Liver (tissue), 9 donors: ENCODE measurements around the gene PGM5. TPM values are rescaled to one million over a fixed set of nuclear protein-coding genes. Genes with fewer than 3 reads are reported as not detected.

Experiments
- DNase-seq: peaks from one replicate; pipeline ENCODE4 v3.0.0-alpha.2; 2017; ENCODE audit warnings: low spot score
- H3K27ac ChIP-seq, 2 donors: one replicate each; pipeline ENCODE4 v1.7.0; 2013; ENCODE audit warnings: inconsistent platforms in 2 of 2, low read length in 2 of 2, control low read depth in 1 of 2, low read depth in 1 of 2, mild to moderate bottlenecking in 1 of 2
- H3K27me3 ChIP-seq, 4 donors: one replicate each; pipeline versions ENCODE4 v1.6.1 to v1.7.0; 2013; ENCODE audit warnings: low read length in 3 of 4, inconsistent platforms in 1 of 4, mild to moderate bottlenecking in 1 of 4, moderate library complexity in 1 of 4; ENCODE audit not compliant: control insufficient read depth in 4 of 4, insufficient read depth in 4 of 4
- H3K36me3 ChIP-seq, 4 donors: one replicate each; pipeline versions ENCODE4 v1.6.1 to v1.7.0; 2013; ENCODE audit warnings: low read length in 3 of 4, mild to moderate bottlenecking in 3 of 4, low read depth in 1 of 4, moderate library complexity in 1 of 4; ENCODE audit not compliant: control insufficient read depth in 4 of 4, insufficient read depth in 3 of 4
- H3K4me1 ChIP-seq, 4 donors: one replicate each; pipeline versions ENCODE4 v1.6.1 to v1.7.0; 2013; ENCODE audit warnings: low read length in 3 of 4, mild to moderate bottlenecking in 3 of 4, moderate library complexity in 1 of 4; ENCODE audit not compliant: control insufficient read depth in 4 of 4, insufficient read depth in 4 of 4
- H3K4me3 ChIP-seq, 3 donors: one replicate each; pipeline versions ENCODE4 v1.6.1 to v1.7.0; 2013; ENCODE audit warnings: low read length in 3 of 3, control low read depth in 1 of 3, low read depth in 1 of 3, mild to moderate bottlenecking in 1 of 3
- H3K9ac ChIP-seq, 2 donors: one replicate each; pipeline ENCODE4 v1.7.0; 2013; ENCODE audit warnings: low read length in 2 of 2, mild to moderate bottlenecking in 2 of 2, moderate library complexity in 2 of 2, control low read depth in 1 of 2, low read depth in 1 of 2
- H3K9me3 ChIP-seq, 4 donors: one replicate each; pipeline versions ENCODE4 v1.6.1 to v1.7.0; 2013; ENCODE audit warnings: low read length in 3 of 4; ENCODE audit not compliant: control insufficient read depth in 4 of 4
- ATF3 ChIP-seq: IDR thresholded peaks from 2 replicates; pipeline ENCODE4 v1.6.1; 2016; ENCODE audit warnings: antibody characterized with exemption
- EGR1 ChIP-seq, 2 donors: IDR thresholded peaks; 2 replicates each; pipeline ENCODE4 v1.6.1; 2016 to 2018; ENCODE audit warnings: antibody characterized with exemption in 2 of 2, low read depth in 2 of 2
- FOXA1 ChIP-seq: IDR thresholded peaks from 2 replicates; pipeline ENCODE4 v1.6.1; 2016; ENCODE audit warnings: antibody characterized with exemption
- HNF4G ChIP-seq: IDR thresholded peaks from 2 replicates; pipeline ENCODE4 v1.6.1; 2016; ENCODE audit warnings: antibody characterized with exemption
- JUND ChIP-seq, 2 donors: IDR thresholded peaks; 2 replicates each; pipeline ENCODE4 v1.6.1; 2016; ENCODE audit warnings: antibody characterized with exemption in 2 of 2
- MAX ChIP-seq: IDR thresholded peaks from 2 replicates; pipeline ENCODE4 v1.6.1; 2016; ENCODE audit warnings: antibody characterized with exemption
- NR2F2 ChIP-seq: IDR thresholded peaks from 2 replicates; pipeline ENCODE4 v1.6.1; 2016; ENCODE audit warnings: antibody characterized with exemption
- RAD21 ChIP-seq, 2 donors: IDR thresholded peaks; 2 replicates each; pipeline ENCODE4 v1.6.1; 2016; ENCODE audit warnings: antibody characterized with exemption in 2 of 2, mild to moderate bottlenecking in 2 of 2
- REST ChIP-seq: IDR thresholded peaks from 2 replicates; pipeline ENCODE4 v1.6.1; 2016; ENCODE audit warnings: antibody characterized with exemption, mild to moderate bottlenecking
- RXRA ChIP-seq, 2 donors: IDR thresholded peaks; 2 replicates each; pipeline ENCODE4 v1.6.1; 2017 to 2018; ENCODE audit warnings: antibody characterized with exemption in 2 of 2, mild to moderate bottlenecking in 1 of 2
- TAF1 ChIP-seq: conservative IDR thresholded peaks from 2 replicates; pipeline ENCODE4 v1.6.1; 2016; ENCODE audit warnings: antibody characterized with exemption, mild to moderate bottlenecking
- ZBTB33 ChIP-seq: IDR thresholded peaks from 2 replicates; pipeline ENCODE4 v1.6.1; 2016; ENCODE audit warnings: antibody characterized with exemption
- WGBS: extraction: QIAGEN DNeasy Blood & Tissue Kit; methylation state at CpG from one replicate; pipeline ENCODE4 v1.1.7; 2013; 5-methylcytosine and 5-hydroxymethylcytosine counted together
- polyA plus RNA-seq, 2 donors: library from polyadenylated mRNA; stranded (reverse) in 1 of 2; unstranded in 1 of 2; fragments of 200-250 nt in 1 of 2; fragments of >200 nt in 1 of 2; fragmentation: Nextera tagmentation in 1 of 2; extraction: Ambion mirVana in 1 of 2; gene quantifications; one replicate each; pipeline versions ENCODE4 v1.2.1 to v1.2.3, GENCODE V29; 2013 to 2015
- total RNA-seq, 2 donors: library from RNA; depleted of rRNA; stranded (reverse); fragments of >200 nt; gene quantifications; one replicate each; pipeline ENCODE4 v1.2.3, GENCODE V29; 2014
- TF ChIP-seq, protein P1 (sequence below): fragments of 150-350 bp; IDR thresholded peaks from 2 replicates; pipeline ENCODE4 v1.5.1; 2017; ENCODE audit warnings: improper control_type of control experiment, low read depth, low read length; ENCODE audit not compliant: missing input control
- donor health status: healthy.
- donor health status: healthy.
- donor health status: healthy.
- donor health status: healthy.
- donor health status: healthy.

The PGM5 gene
- total and polyA plus RNA-seq, 4 donors = 0.63 to 8.5 (median 2.2) TPM

DNA sequence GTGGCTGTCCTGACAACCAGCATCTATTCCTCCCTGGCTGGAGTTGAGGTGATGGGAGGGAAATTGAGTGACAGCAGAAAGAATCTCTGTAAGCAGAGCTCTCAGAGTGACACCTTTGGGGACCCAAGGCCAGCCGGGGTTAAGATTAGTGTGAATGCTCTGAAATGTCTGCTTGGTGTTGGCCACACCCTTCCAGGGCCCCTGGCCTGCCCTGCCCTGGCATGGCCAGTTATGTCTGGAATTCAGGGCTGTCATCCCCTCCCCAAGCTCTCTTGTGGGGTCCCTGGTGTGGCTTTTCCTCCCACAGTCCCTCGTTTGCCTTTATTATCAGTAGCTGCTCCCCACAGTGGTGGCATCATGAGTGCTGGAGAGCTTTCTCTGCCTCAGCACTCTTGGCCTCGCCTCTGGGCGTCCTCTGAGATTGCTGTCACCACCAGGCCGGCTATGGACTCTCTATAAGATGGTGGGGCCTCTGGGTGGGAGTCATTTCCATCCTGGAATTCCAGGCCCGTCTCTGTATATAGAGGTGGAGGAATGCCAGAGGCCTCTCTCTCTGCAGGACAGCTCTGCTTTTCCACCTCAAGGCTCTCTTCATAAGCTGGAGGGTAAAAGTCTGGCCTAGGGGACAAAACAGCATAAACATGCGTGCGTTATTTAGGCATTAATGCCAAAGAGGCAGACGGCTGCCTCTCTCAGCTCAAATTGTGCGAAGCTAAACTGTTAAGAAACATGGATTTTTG, 180.6 kb downstream of the PGM5 start (continued):
- no peak for TF ChIP-seq REST

- 84% methylated on average over 1 of the region's 1 CpG for WGBS
- Histone ChIP-seq H3K4me1 (peaks cover 0 to 3% (median 0%) of the 10 kb centered on the region in 4 donors), H3K27ac (no peak overlapping the region), H3K9ac (no peak overlapping the region), H3K4me3 (no peak overlapping the region), H3K36me3 (no peaks in the 10 kb centered on the region), H3K27me3 (no peaks in the 10 kb centered on the region), H3K9me3 (no peaks in the 10 kb centered on the region)
- DNase-seq = no peak
- TF ChIP-seq REST = no peak
- TF ChIP-seq ATF3 = no peak
- no peak for TF ChIP-seq RXRA (IDR thresholded peaks at IDR 0.05)
- TF ChIP-seq JUND (IDR thresholded peaks at IDR 0.05) = no peak
- no peak for TF ChIP-seq FOXA1
- no peak for TF ChIP-seq TAF1
- TF ChIP-seq EGR1 (IDR thresholded peaks at IDR 0.05; ENCODE audit: low read depth in 2 of 2) = no peak
- no peak for TF ChIP-seq RAD21 (IDR thresholded peaks at IDR 0.05)
- no peak for TF ChIP-seq MAX
- TF ChIP-seq HNF4G = no peak
- TF ChIP-seq, protein P1, sequence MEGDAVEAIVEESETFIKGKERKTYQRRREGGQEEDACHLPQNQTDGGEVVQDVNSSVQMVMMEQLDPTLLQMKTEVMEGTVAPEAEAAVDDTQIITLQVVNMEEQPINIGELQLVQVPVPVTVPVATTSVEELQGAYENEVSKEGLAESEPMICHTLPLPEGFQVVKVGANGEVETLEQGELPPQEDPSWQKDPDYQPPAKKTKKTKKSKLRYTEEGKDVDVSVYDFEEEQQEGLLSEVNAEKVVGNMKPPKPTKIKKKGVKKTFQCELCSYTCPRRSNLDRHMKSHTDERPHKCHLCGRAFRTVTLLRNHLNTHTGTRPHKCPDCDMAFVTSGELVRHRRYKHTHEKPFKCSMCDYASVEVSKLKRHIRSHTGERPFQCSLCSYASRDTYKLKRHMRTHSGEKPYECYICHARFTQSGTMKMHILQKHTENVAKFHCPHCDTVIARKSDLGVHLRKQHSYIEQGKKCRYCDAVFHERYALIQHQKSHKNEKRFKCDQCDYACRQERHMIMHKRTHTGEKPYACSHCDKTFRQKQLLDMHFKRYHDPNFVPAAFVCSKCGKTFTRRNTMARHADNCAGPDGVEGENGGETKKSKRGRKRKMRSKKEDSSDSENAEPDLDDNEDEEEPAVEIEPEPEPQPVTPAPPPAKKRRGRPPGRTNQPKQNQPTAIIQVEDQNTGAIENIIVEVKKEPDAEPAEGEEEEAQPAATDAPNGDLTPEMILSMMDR = no peak
- TF ChIP-seq NR2F2 = no peak
- no peak for TF ChIP-seq ZBTB33
Observed at GRCh38 chr9:68537616-68537880, 181.1 kb downstream of the PGM5 start.
